ENCODE results near the gene ZNF8.
"Not testable (repeated sequence)": the region's sequence is repeated elsewhere in the genome, so short reads cannot be mapped to it uniquely, and the experiment has no call there.

Gene ZNF8

DNA sequence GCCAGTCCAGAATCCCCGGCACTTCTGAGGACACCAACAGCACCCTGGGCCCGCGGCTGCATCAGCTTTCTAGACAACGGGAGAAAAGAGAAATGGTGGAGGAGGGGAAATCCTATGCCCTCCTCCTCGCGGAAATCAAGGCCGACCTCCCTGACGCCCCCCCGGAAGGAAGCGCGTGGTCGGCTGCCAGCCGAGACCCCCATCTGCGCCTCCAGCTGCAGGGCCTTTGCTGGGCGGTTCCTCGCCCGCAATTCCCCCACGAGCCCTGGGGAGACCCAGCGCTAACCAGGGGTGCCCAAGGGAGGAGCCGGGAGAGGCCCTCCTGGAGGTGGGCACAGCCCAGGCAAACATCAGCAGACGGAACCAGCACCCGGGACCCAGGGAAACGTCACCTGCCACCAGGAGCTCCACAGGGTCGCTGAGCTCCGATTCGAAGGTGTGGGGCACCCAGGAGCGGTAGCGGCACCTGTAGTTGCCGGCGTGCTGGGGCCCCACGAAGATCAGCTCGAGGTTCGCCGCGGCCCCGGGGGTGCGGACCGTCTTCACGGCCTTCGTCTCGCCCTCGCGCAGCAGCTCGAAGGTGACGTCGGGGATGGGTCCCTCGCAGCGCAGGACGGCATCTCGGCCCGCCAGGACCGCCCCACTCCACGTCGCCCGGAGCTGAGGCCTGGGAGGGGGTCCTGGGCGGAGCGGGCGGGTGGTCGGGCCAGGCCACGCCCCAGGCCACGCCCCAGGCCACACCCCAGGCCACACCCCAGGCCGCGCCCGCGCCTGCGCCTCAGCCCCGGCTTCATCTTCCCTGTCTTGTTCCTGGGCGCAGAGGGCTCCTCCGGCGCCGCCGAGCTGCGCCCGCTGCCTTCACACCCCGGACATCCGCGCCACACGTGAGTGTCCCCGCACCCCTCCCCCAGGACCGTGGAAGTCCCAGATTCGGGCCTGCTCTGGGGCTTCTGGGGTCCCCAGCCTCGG lies 68.5 kb downstream of the ZNF8 start:
- TF ChIP-seq, protein P1, sequence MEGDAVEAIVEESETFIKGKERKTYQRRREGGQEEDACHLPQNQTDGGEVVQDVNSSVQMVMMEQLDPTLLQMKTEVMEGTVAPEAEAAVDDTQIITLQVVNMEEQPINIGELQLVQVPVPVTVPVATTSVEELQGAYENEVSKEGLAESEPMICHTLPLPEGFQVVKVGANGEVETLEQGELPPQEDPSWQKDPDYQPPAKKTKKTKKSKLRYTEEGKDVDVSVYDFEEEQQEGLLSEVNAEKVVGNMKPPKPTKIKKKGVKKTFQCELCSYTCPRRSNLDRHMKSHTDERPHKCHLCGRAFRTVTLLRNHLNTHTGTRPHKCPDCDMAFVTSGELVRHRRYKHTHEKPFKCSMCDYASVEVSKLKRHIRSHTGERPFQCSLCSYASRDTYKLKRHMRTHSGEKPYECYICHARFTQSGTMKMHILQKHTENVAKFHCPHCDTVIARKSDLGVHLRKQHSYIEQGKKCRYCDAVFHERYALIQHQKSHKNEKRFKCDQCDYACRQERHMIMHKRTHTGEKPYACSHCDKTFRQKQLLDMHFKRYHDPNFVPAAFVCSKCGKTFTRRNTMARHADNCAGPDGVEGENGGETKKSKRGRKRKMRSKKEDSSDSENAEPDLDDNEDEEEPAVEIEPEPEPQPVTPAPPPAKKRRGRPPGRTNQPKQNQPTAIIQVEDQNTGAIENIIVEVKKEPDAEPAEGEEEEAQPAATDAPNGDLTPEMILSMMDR (IDR thresholded peaks at IDR 0.05; ENCODE audit: insufficient read depth, low read length, missing control alignments), result no peak
- CTCF ChIA-PET, result interaction anchor here (0.7 kb wide), 1 partner anchor 631 kb away, joined by 3 read pairs; no protein-coding TSS in a partner anchor
- peak overlapping the region; percentile 78 for H3K4me3 ChIP-seq (ENCODE audit: low read depth, low read length)
- DNase-seq (ENCODE audit: low read depth, low spot score), result no peak
- POLR2A ChIA-PET, result interaction anchor here (0.6 to 3.4 kb wide), 9 partner anchors 8 to 944 kb away, joined by 3 to 22 read pairs (median 6); partner anchors contain the start of genes ZNF274, ZNF497, ZNF584 and ZSCAN22

DNA sequence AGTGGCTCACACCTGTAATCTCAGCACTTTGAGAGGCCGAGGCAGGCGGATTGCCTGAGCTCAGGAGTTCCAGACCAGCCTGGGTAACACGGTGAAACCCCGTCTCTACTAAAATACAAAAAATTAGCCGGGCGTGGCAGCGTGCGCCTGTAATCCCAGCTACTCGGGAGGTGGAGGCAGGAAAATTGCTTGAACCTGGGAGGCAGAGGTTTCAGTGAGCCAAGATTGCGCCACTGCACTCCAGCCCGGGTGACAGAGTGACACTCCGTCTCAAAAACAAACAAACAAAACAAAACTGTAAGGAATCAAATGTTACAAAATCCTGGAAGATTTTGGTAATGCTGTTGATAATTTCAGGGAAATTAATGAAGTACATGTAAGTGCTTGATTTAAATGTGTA lies 69.3 kb downstream of the ZNF8 start:
- not testable (repeated sequence) for DNase-seq (ENCODE audit: low read depth, low spot score)
- H3K4me3 ChIP-seq (ENCODE audit: low read depth, low read length), result peak overlapping the region; percentile 78
- ChIA-PET POLR2A (interaction anchor here (1.6 to 3.4 kb wide), 5 partner anchors 9 to 165 kb away, joined by 4 to 22 read pairs (median 8); partner anchors contain the start of genes ZNF274 and ZNF497), CTCF (interaction anchor here (0.6 to 0.7 kb wide), 4 partner anchors 8 to 193 kb away, joined by 3 to 4 read pairs (median 4); partner anchors contain the start of gene ZNF497)

DNA sequence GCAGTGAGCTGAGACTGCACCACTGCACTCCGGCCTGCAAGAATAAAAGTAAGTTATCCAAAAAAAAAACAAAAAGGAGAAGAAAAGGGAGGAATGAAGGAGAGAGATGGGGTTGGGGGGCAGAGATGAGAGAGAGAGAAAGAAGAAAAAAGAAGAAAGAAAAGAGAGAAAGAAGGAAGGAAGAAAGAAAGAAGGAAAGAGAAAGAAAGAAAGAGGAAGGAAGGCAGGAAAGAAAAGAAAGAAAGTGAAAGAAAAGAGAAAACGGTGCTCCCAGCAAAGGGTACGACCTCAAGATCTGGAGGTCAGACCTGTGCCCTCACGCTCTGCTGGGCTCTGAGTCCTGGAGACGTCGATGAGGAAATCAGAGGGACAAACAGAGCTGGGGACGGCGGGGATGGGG lies 70.8 kb downstream of the ZNF8 start:
- CTCF ChIA-PET, result no interaction called here
- POLR2A ChIA-PET, result interaction anchor here (3.4 kb wide), 1 partner anchor 13 kb away, joined by 22 read pairs; the partner anchor contains the start of gene ZNF497
- no peak overlapping the region for H3K4me3 ChIP-seq (ENCODE audit: low read depth, low read length)
- TF ChIP-seq, protein P1 (IDR thresholded peaks at IDR 0.05; ENCODE audit: insufficient read depth, low read length, missing control alignments), result no peak
- no peak for DNase-seq (ENCODE audit: low read depth, low spot score)

DNA sequence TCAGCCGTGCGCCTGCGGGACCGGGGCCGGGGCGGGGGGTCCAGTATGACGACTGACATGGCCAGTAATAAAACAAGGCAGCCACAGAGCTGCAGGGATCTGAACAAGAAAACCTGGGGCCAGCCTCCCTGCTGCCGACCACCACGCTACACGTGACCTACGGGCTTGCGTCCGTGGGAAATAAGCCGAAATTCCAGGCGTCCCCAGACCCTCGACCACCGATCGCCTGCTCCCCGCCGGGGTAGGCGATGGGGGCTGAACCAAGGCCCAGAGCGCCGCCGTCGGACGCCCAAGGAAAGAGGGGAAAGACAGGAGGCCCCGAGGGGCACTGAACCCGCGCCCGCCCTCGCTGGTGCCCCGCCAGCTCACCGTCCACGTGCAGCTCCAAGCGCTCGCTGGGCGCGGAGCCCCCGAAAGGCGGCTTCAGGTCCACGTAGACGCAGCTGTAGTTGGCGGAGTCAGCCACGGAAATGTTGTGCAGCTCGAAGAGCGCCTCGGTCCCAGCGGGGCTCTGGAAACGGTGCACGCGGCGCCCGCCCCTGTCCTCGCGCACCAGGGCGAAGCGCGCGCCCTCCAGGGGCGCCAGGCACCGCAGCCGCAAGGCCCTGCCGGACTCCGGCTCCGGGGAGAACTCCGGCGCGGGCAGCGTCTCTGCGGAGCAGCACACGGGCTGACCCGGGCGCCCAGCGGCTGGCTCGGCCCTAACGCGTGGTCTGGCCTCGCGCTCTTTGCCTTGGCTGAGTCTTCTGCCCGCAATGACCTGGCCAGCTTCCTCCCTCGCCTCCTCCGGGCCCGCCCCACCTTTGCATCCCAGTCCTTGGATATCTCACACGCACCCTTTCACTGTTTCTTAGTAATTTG lies 71.5 kb downstream of the ZNF8 start:
- ChIA-PET CTCF (no interaction called here), POLR2A (no interaction called here)
- no peak overlapping the region for H3K4me3 ChIP-seq (ENCODE audit: low read depth, low read length)
- DNase-seq (ENCODE audit: low read depth, low spot score), result no peak
- TF ChIP-seq, protein P1 (IDR thresholded peaks at IDR 0.05; ENCODE audit: insufficient read depth, low read length, missing control alignments), result no peak

DNA sequence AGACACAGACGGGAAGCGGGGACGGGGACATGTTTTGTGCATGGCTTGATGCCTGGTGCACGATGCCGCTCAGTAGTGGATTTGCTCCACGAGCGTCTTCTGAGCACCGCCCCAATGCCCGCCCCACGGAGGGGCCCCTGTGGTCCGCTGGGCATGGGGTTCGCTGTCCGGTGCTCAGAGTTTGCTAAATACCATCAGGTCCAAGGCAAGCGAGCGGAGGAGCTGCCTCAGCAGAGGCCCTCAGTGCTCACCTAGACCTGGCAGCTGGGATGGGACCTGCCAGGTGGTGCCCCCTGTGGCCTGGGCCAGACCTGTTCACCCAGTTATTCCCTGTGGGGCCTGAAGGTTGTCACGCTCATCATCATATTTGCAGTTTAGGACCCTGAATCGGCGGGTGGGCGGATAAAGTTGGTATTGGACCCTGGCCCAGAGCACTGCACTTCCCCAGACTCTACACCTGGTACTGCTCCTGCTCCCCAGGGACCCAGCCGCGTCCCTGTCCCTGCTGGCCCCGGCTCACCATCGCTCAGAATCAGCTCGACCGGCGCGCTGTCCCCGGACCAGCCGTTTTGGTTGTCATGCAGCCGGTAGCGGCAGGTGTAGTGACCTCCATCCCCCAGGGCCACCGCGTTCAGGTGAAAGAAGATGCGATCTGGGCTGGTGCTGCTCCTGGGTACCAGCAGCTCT lies 72.3 kb downstream of the ZNF8 start:
- DNase-seq (ENCODE audit: low read depth, low spot score), result no peak
- H3K4me3 ChIP-seq (ENCODE audit: low read depth, low read length), result no peak overlapping the region
- TF ChIP-seq, protein P1 (IDR thresholded peaks at IDR 0.05; ENCODE audit: insufficient read depth, low read length, missing control alignments), result no peak
- ChIA-PET CTCF (no interaction called here), POLR2A (interaction anchor here (1.1 kb wide), 1 partner anchor 11 kb away, joined by 3 read pairs; the partner anchor contains the start of gene ZNF497)

DNA sequence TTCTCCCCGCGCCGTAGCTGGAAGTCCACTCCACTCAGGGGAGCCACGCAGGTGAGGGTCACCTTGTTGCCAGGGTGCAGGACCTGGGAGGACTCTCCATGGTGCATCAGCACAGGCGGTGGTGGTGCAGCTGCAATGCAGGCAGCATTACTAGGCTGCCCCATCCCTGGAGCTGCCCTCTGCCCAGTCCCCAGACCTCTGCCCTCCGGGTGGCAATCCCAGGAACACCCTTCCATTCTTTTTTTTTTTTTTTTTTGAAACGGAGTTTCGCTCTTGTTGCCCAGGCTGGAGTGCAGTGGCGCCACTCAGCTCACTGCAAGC lies 72.8 kb downstream of the ZNF8 start:
- no peak for DNase-seq (ENCODE audit: low read depth, low spot score)
- no peak overlapping the region for H3K4me3 ChIP-seq (ENCODE audit: low read depth, low read length)
- ChIA-PET CTCF (no interaction called here), POLR2A (interaction anchor here (1.1 kb wide), 1 partner anchor 11 kb away, joined by 3 read pairs; the partner anchor contains the start of gene ZNF497)
- TF ChIP-seq, protein P1 (IDR thresholded peaks at IDR 0.05; ENCODE audit: insufficient read depth, low read length, missing control alignments), result no peak
